DND-41 (cell line): ENCODE data around the gene SULF2.

Experiments used
- ATAC-seq: fragments of 200-7000 bp; cut with Tn5 transposase; 3 replicates; pipeline ENCODE4 v1.9.1; 2021; ENCODE audit warnings: low read depth; ENCODE audit not compliant: insufficient read depth
- DNase-seq: peaks from one replicate; pipeline ENCODE4 v3.0.0-alpha.2; 2020
- H2AFZ ChIP-seq: 2 replicates; pipeline ENCODE4 v1.6.0; 2012; ENCODE audit warnings: low read depth, low read length
- H3K27ac ChIP-seq: 2 replicates; pipeline ENCODE4 v1.5.1; 2012; ENCODE audit warnings: low read length, inconsistent platforms
- H3K27me3 ChIP-seq: fragments of 200-600 bp; sonication (generic); 2 replicates; pipeline ENCODE4 v1.6.0; 2012; ENCODE audit warnings: low read length, mild to moderate bottlenecking, inconsistent platforms; ENCODE audit not compliant: insufficient read depth, poor library complexity
- H3K36me3 ChIP-seq: 2 replicates; pipeline ENCODE4 v1.5.1; 2012; ENCODE audit warnings: low read length, inconsistent platforms; ENCODE audit not compliant: insufficient read depth
- H3K4me1 ChIP-seq: 2 replicates; pipeline ENCODE4 v1.5.1; 2012; ENCODE audit warnings: mild to moderate bottlenecking, low read length; ENCODE audit not compliant: insufficient read depth
- H3K4me2 ChIP-seq: 2 replicates; pipeline ENCODE4 v1.6.0; 2012; ENCODE audit warnings: mild to moderate bottlenecking, moderate library complexity, low read length, inconsistent platforms; ENCODE audit not compliant: insufficient read depth
- H3K4me3 ChIP-seq, 2 experiments: fragments of 200-600 bp in 1 of 2; shearing (Covaris generic) in 1 of 2; 2 replicates each; pipeline ENCODE4 v1.5.1; 2012 to 2016; ENCODE audit warnings: inconsistent platforms in 2 of 2, low read length in 2 of 2, mild to moderate bottlenecking in 2 of 2, low read depth in 1 of 2, moderate library complexity in 1 of 2
- H3K79me2 ChIP-seq: 2 replicates; pipeline ENCODE4 v1.6.0; 2012; ENCODE audit warnings: low read length, inconsistent platforms; ENCODE audit not compliant: insufficient read depth
- H3K9ac ChIP-seq: 2 replicates; pipeline ENCODE4 v1.6.0; 2012; ENCODE audit warnings: low read depth, mild to moderate bottlenecking, inconsistent platforms, low read length, moderate library complexity
- H3K9me3 ChIP-seq: 2 replicates; pipeline ENCODE4 v1.5.1; 2012; ENCODE audit warnings: low read length, moderate library complexity, mild to moderate bottlenecking, inconsistent platforms; ENCODE audit not compliant: insufficient read depth, severe bottlenecking
- H4K20me1 ChIP-seq: 2 replicates; pipeline ENCODE4 v1.6.0; 2012; ENCODE audit warnings: low read length; ENCODE audit not compliant: insufficient read depth
- CTCF ChIP-seq: IDR thresholded peaks from 2 replicates; pipeline ENCODE4 v1.5.1; 2012; ENCODE audit warnings: borderline replicate concordance, low read length, moderate library complexity, mild to moderate bottlenecking; ENCODE audit not compliant: poor library complexity, severe bottlenecking; ENCODE audit errors: extremely low read depth
- EZH2 ChIP-seq: IDR thresholded peaks from 3 replicates; pipeline ENCODE4 v1.6.1; 2012; ENCODE audit warnings: borderline replicate concordance, low read depth, mild to moderate bottlenecking, moderate library complexity, low read length, inconsistent platforms; ENCODE audit not compliant: severe bottlenecking

SULF2 gene

GRCh38 chr20:47627540-47627939, 157.7 kb downstream of the SULF2 start:
- ATAC-seq (no peak), DNase-seq (no peak)
- no peak overlapping the region for H3K4me3 ChIP-seq
- TF ChIP-seq EZH2: no peak
- no peak for TF ChIP-seq CTCF
- H3K27ac ChIP-seq: no peak overlapping the region
- H4K20me1 ChIP-seq: peaks cover 3% of the 10 kb centered on the region; the same call in 1 of the 2 replicates
- H2AFZ ChIP-seq: no peak overlapping the region
- no peak overlapping the region for H3K4me2 ChIP-seq
- no peaks in the 10 kb centered on the region for H3K27me3 ChIP-seq
- H3K9me3 ChIP-seq: no peaks in the 10 kb centered on the region
- H3K4me1 ChIP-seq: no peaks in the 10 kb centered on the region
- no peaks in the 10 kb centered on the region for H3K79me2 ChIP-seq
- H3K9ac ChIP-seq: no peak overlapping the region
- peaks cover 53% of the 10 kb centered on the region for H3K36me3 ChIP-seq

GRCh38 chr20:47623206-47623605, 162.1 kb downstream of the SULF2 start:
- Histone ChIP-seq H3K27ac (no peak overlapping the region), H3K27me3 (no peaks in the 10 kb centered on the region), H3K79me2 (0 out of 2 replicates have a peak, but pooled peaks cover 3% of the 10 kb centered on the region), H3K9me3 (no peaks in the 10 kb centered on the region), H3K9ac (no peak overlapping the region), H3K4me1 (no peaks in the 10 kb centered on the region), H3K36me3 (peaks cover 40% of the 10 kb centered on the region), H3K4me2 (no peak overlapping the region), H2AFZ (no peak overlapping the region), H4K20me1 (peaks cover 3% of the 10 kb centered on the region; the same call in 1 of the 2 replicates), H3K4me3 (no peak overlapping the region)
- ATAC-seq (no peak), DNase-seq (no peak)
- TF ChIP-seq EZH2 (no peak), CTCF (no peak)

GRCh38 chr20:47622118-47622665, 163.1 kb downstream of the SULF2 start:
- H3K79me2 ChIP-seq: peaks cover 3% of the 10 kb centered on the region; the same call in 1 of the 2 replicates
- H3K9ac ChIP-seq: no peak overlapping the region
- ATAC-seq: no peak
- no peak overlapping the region for H3K4me2 ChIP-seq
- DNase-seq: no peak
- no peaks in the 10 kb centered on the region for H3K4me1 ChIP-seq
- no peak overlapping the region for H3K4me3 ChIP-seq
- no peak overlapping the region for H2AFZ ChIP-seq
- H3K36me3 ChIP-seq: peaks cover 32% of the 10 kb centered on the region
- H4K20me1 ChIP-seq: peaks cover 3% of the 10 kb centered on the region; the same call in 1 of the 2 replicates
- H3K27me3 ChIP-seq: no peaks in the 10 kb centered on the region
- TF ChIP-seq CTCF (no peak), EZH2 (no peak)
- H3K27ac ChIP-seq: no peak overlapping the region
- H3K9me3 ChIP-seq: no peaks in the 10 kb centered on the region
